GM10248 (cell line): ENCODE data around the gene BEND6.
"Not testable (repeated sequence)": the region's sequence is repeated elsewhere in the genome, so short reads cannot be mapped to it uniquely, and the experiment has no call there.

Experiments used
- CTCF ChIA-PET: fragments of 300-600 bp; sonication (Branson Sonifier 250); formaldehyde crosslinking; extraction: SDS; loops from one replicate; lab custom pipeline; 2021; ENCODE audit warnings: antibody characterized with exemption; lab: Yijun Ruan, JAX
- POLR2A ChIA-PET: fragments of 350-650 bp; sonication (Branson Sonifier 250); formaldehyde crosslinking; extraction: SDS; loops from one replicate; lab custom pipeline; 2020; ENCODE audit warnings: antibody characterized with exemption; lab: Yijun Ruan, JAX
- DNase-seq: peaks from one replicate; pipeline ENCODE4 v3.0.0; 2012; ENCODE audit errors: extremely low spot score
- TF ChIP-seq, protein P1 (sequence below): IDR thresholded peaks from 2 replicates; pipeline ENCODE4 v1.5.1; 2012; ENCODE audit warnings: mild to moderate bottlenecking, low read depth; ENCODE audit errors: extremely low read depth, missing control alignments, control extremely low read depth

The BEND6 gene

GRCh38 chr6:57004292-57004691 is 49.4 kb downstream of the BEND6 start:
- TF ChIP-seq, protein P1, sequence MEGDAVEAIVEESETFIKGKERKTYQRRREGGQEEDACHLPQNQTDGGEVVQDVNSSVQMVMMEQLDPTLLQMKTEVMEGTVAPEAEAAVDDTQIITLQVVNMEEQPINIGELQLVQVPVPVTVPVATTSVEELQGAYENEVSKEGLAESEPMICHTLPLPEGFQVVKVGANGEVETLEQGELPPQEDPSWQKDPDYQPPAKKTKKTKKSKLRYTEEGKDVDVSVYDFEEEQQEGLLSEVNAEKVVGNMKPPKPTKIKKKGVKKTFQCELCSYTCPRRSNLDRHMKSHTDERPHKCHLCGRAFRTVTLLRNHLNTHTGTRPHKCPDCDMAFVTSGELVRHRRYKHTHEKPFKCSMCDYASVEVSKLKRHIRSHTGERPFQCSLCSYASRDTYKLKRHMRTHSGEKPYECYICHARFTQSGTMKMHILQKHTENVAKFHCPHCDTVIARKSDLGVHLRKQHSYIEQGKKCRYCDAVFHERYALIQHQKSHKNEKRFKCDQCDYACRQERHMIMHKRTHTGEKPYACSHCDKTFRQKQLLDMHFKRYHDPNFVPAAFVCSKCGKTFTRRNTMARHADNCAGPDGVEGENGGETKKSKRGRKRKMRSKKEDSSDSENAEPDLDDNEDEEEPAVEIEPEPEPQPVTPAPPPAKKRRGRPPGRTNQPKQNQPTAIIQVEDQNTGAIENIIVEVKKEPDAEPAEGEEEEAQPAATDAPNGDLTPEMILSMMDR, result no peak
- ChIA-PET POLR2A (no interaction called here), CTCF (interaction anchor here (0.8 to 1.6 kb wide), 4 partner anchors 13 to 18 kb away, joined by 3 to 5 read pairs (median 4); no protein-coding TSS in a partner anchor)
- no peak for DNase-seq

- CTCF ChIA-PET, result no interaction called here
These were observed 51.2 kb downstream of the BEND6 start for GRCh38 chr6:57006101-57006500.

GRCh38 chr6:57008069-57008468 is 53.2 kb downstream of the BEND6 start:
- POLR2A ChIA-PET, CTCF ChIA-PET, DNase-seq: not testable (repeated sequence)

More at GRCh38 chr6:57006101-57006500, 51.2 kb downstream of the BEND6 start:
- DNase-seq, result no peak
- TF ChIP-seq, protein P1, result no peak
- POLR2A ChIA-PET, result no interaction called here

GRCh38 chr6:57013521-57013926 is 58.6 kb downstream of the BEND6 start:
- POLR2A ChIA-PET, result no interaction called here
- no peak for DNase-seq
- CTCF ChIA-PET, result interaction anchor here (0.8 to 1.5 kb wide), 2 partner anchors 19 to 28 kb away, joined by 3 to 4 read pairs; no protein-coding TSS in a partner anchor
- TF ChIP-seq, protein P1, result no peak

GRCh38 chr6:57017069-57017468 is 62.2 kb downstream of the BEND6 start:
- no peak for DNase-seq
- TF ChIP-seq, protein P1, result no peak
- CTCF ChIA-PET, result interaction anchor here (1.3 to 5.1 kb wide), 3 partner anchors 12 to 113 kb away, joined by 3 to 27 read pairs (median 5); no protein-coding TSS in a partner anchor
- POLR2A ChIA-PET, result no interaction called here

- no peak for DNase-seq
- TF ChIP-seq, protein P1, result no peak
- ChIA-PET CTCF (interaction anchor here (1.3 to 5.1 kb wide), 6 partner anchors 13 to 116 kb away, joined by 3 to 28 read pairs (median 13); no protein-coding TSS in a partner anchor), POLR2A (no interaction called here)
These were observed 62.9 kb downstream of the BEND6 start for GRCh38 chr6:57017841-57018240.

GRCh38 chr6:57019434-57019833 is 64.5 kb downstream of the BEND6 start:
- no peak for DNase-seq
- CTCF ChIA-PET, result interaction anchor here (1.3 to 5.1 kb wide), 6 partner anchors 10 to 118 kb away, joined by 3 to 28 read pairs (median 16); no protein-coding TSS in a partner anchor
- TF ChIP-seq, protein P1, result no peak
- POLR2A ChIA-PET, result no interaction called here
